ENCODE results near the gene NOL9. TPM values are rescaled to one million over a fixed set of nuclear protein-coding genes. Genes with fewer than 3 reads are reported as not detected.
A peak's percentile ranks its signal among the peaks of the same experiment; 100 is the strongest.

NOL9 gene
- total and polyA plus RNA-seq, 9 of the 15 experiments (the other 6 are each of a cell fraction or from before 2014, with no cell fraction given): 5.6 to 76.5 (median 47.3) TPM

- intact Hi-C loops (cut with micrococcal nuclease): loop anchor here (5.0 kb wide), 1 partner anchor 65 kb away; no protein-coding TSS in a partner anchor
- ATAC-seq (no peak), DNase-seq (ENCODE audit: extremely low read depth in 1 of 4, low spot score in 3 of 4) (no peak), FAIRE-seq (no peak)
- Histone ChIP-seq H3K79me2 (ENCODE audit: control insufficient read depth, insufficient read depth, low read length) (no peaks in the 10 kb centered on the region), H3K36me3 (ENCODE audit: control insufficient read depth, insufficient read depth, low read length) (no peaks in the 10 kb centered on the region), H3K27me3 (ENCODE audit: control insufficient read depth in 2 of 2, insufficient read depth in 2 of 2, low read length in 2 of 2) (peaks cover 37 to 76% of the 10 kb centered on the region in 2 experiments), H3K27ac (ENCODE audit: extremely low read depth, low read depth, low read length) (no peak overlapping the region), H3K4me1 (replicated peaks in 1 of 2; ENCODE audit: control insufficient read depth in 2 of 2, insufficient read depth in 2 of 2, low read length in 2 of 2) (peaks cover 10 to 72% of the 10 kb centered on the region in 2 experiments; a peak in 4 of 5 replicates), H3K4me2 (ENCODE audit: insufficient read depth, low read length) (no peak overlapping the region), H3K9me1 (ENCODE audit: control insufficient read depth, insufficient read depth, low read length) (peaks cover 2% of the 10 kb centered on the region), H3K4me3 (no peak overlapping the region), H3K9ac (ENCODE audit: insufficient read depth in 1 of 2, low read depth in 2 of 2, low read length in 2 of 2) (peak overlapping the region in 1 of 2 experiments; percentile 24; a peak in 1 of 4 replicates), H3K9me3 (replicated peaks; ENCODE audit: control insufficient read depth, insufficient read depth, low read depth, low read length) (no peaks in the 10 kb centered on the region), H4K20me1 (replicated peaks; ENCODE audit: control insufficient read depth, insufficient read depth, low read length) (peaks cover 45% of the 10 kb centered on the region), H2AFZ (ENCODE audit: low read depth, low read length) (no peak overlapping the region; the same call in 1 of the 2 replicates)
- BruUV-seq (replicated peaks): no TSS peak
- in situ Hi-C loops (cut with MboI): loop anchor here (5.0 kb wide), 1 partner anchor 60 kb away; no protein-coding TSS in a partner anchor
- TF ChIP-seq CTCFL (IDR thresholded peaks at IDR 0.05; ENCODE audit: borderline replicate concordance, insufficient read depth, low read depth, low read length, poor library complexity, severe bottlenecking) (no peak), ZNF263 (CRISPR knock-in tag; IDR thresholded peaks at IDR 0.05; ENCODE audit: borderline replicate concordance) (0 out of 2 replicates have a peak, but pooled peaks have one; percentile 54), ADNP (tag; IDR thresholded peaks at IDR 0.05) (no peak), SP1 (CRISPR knock-in tag; IDR thresholded peaks at IDR 0.05) (peak; percentile 6; the same call in 1 of the 2 replicates), KAT2B (IDR thresholded peaks at IDR 0.05; ENCODE audit: low read depth, low read length) (no peak), TEAD2 (tag; IDR thresholded peaks at IDR 0.05) (no peak), SMARCB1 (IDR thresholded peaks at IDR 0.05; ENCODE audit: insufficient read length, low read depth) (no peak), NCOR1 (IDR thresholded peaks at IDR 0.05) (no peak), BACH1 (tag; IDR thresholded peaks at IDR 0.05) (no peak), TCF7 (IDR thresholded peaks at IDR 0.05; ENCODE audit: borderline replicate concordance) (no peak)
- ChIA-PET POLR2A (interaction anchor here (0.5 to 1.1 kb wide), 6 partner anchors 9 to 236 kb away, joined by 3 to 6 read pairs (median 3); partner anchors contain the start of genes ACOT7 and ICMT), CTCF (ENCODE audit: low intra/inter-chr PET ratio) (no interaction called here)
- 10% methylated on average over 7 of the region's 7 CpGs for whole genome bisulfite sequencing (ENCODE audit: insufficient coverage, low coverage, missing lambda C conversion rate)
These were observed 82.3 kb downstream of the NOL9 start for GRCh38 chr1:6471970-6472368.

Small RNAs within 50 kb of the gene (small RNA-seq; reads per million reads assigned to genes)
- gene RNU6-731P: not detected

Other genes starting within 250 kb of the NOL9 start
Only the 7 nearest of the 12 such genes appear.
- gene TNFRSF25, start 88.3 kb downstream of the NOL9 start, total RNA-seq (2014; rRNA removed): not detected in 2 replicates
- not detected in 2 replicates for gene TNFRSF25, start 88.3 kb downstream of the NOL9 start, total RNA-seq (2014; rRNA removed; fragmentation: Illumina TruSeq; extraction: Trizol)
- not detected in 2 replicates for gene TNFRSF25, start 88.3 kb downstream of the NOL9 start, total RNA-seq (2015; rRNA removed; fragmentation: Illumina TruSeq; extraction: Trizol)
- 0.49 and 0.89 TPM in 2 replicates for gene TNFRSF25, start 88.3 kb downstream of the NOL9 start, total RNA-seq (2021)
- 0.14 and 0.24 TPM in 2 replicates for gene TNFRSF25, start 88.3 kb downstream of the NOL9 start, polyA plus RNA-seq (2011; rRNA removed)
- gene TNFRSF25, start 88.3 kb downstream of the NOL9 start, polyA plus RNA-seq (2014; fragmentation: Illumina TruSeq; extraction: Trizol): not detected in 2 replicates
- gene TNFRSF25, start 88.3 kb downstream of the NOL9 start, polyA plus RNA-seq (2014; fragmentation: Nextera tagmentation; extraction: Ambion mirVana): not detected
- not detected in 2 replicates for gene TNFRSF25, start 88.3 kb downstream of the NOL9 start, polyA plus RNA-seq (2014; rRNA removed)
- 0.05 and 0.20 TPM in 2 replicates for gene PLEKHG5, start 62.8 kb downstream of the NOL9 start, total RNA-seq (2014; rRNA removed)
- gene PLEKHG5, start 62.8 kb downstream of the NOL9 start, total RNA-seq (2014; rRNA removed; fragmentation: Illumina TruSeq; extraction: Trizol): 0.04 TPM in 1 of 2 replicates, not detected in the other
- not detected in 2 replicates for gene PLEKHG5, start 62.8 kb downstream of the NOL9 start, total RNA-seq (2015; rRNA removed; fragmentation: Illumina TruSeq; extraction: Trizol)
- 0.29 TPM in 2 replicates for gene PLEKHG5, start 62.8 kb downstream of the NOL9 start, total RNA-seq (2021)
- gene PLEKHG5, start 62.8 kb downstream of the NOL9 start, polyA plus RNA-seq (2011; rRNA removed): 0.11 and 0.16 TPM in 2 replicates
- 0.07 and 0.12 TPM in 2 replicates for gene PLEKHG5, start 62.8 kb downstream of the NOL9 start, polyA plus RNA-seq (2014; fragmentation: Illumina TruSeq; extraction: Trizol)
- gene PLEKHG5, start 62.8 kb downstream of the NOL9 start, polyA plus RNA-seq (2014; fragmentation: Nextera tagmentation; extraction: Ambion mirVana): not detected
- 0.13 and 0.26 TPM in 2 replicates for gene PLEKHG5, start 62.8 kb downstream of the NOL9 start, polyA plus RNA-seq (2014; rRNA removed)
- gene TAS1R1, start 794 bp upstream of the NOL9 start, total RNA-seq (2014; rRNA removed): not detected in 2 replicates
- not detected in 2 replicates for gene TAS1R1, start 794 bp upstream of the NOL9 start, total RNA-seq (2014; rRNA removed; fragmentation: Illumina TruSeq; extraction: Trizol)
- not detected in 2 replicates for gene TAS1R1, start 794 bp upstream of the NOL9 start, total RNA-seq (2015; rRNA removed; fragmentation: Illumina TruSeq; extraction: Trizol)
- not detected in 2 replicates for gene TAS1R1, start 794 bp upstream of the NOL9 start, total RNA-seq (2021)
- gene TAS1R1, start 794 bp upstream of the NOL9 start, polyA plus RNA-seq (2011; rRNA removed): 0.04 and 0.06 TPM in 2 replicates
- gene TAS1R1, start 794 bp upstream of the NOL9 start, polyA plus RNA-seq (2014; fragmentation: Illumina TruSeq; extraction: Trizol): not detected in 2 replicates
- not detected for gene TAS1R1, start 794 bp upstream of the NOL9 start, polyA plus RNA-seq (2014; fragmentation: Nextera tagmentation; extraction: Ambion mirVana)
- not detected in 2 replicates for gene TAS1R1, start 794 bp upstream of the NOL9 start, polyA plus RNA-seq (2014; rRNA removed)
- gene ZBTB48, start 25.5 kb upstream of the NOL9 start, total RNA-seq (2014; rRNA removed): 42.4 and 52.4 TPM in 2 replicates
- 17.2 and 19.8 TPM in 2 replicates for gene ZBTB48, start 25.5 kb upstream of the NOL9 start, total RNA-seq (2014; rRNA removed; fragmentation: Illumina TruSeq; extraction: Trizol)
- 44.5 and 55.4 TPM in 2 replicates for gene ZBTB48, start 25.5 kb upstream of the NOL9 start, total RNA-seq (2015; rRNA removed; fragmentation: Illumina TruSeq; extraction: Trizol)
- gene ZBTB48, start 25.5 kb upstream of the NOL9 start, total RNA-seq (2021): 52.9 and 55.3 TPM in 2 replicates
- 29.5 and 57.2 TPM in 2 replicates for gene ZBTB48, start 25.5 kb upstream of the NOL9 start, polyA plus RNA-seq (2011; rRNA removed)
- 24.9 and 40.6 TPM in 2 replicates for gene ZBTB48, start 25.5 kb upstream of the NOL9 start, polyA plus RNA-seq (2014; fragmentation: Illumina TruSeq; extraction: Trizol)
- 1 to 10 TPM; 1.9 to 7.4 TPM for gene ZBTB48, start 25.5 kb upstream of the NOL9 start, polyA plus RNA-seq (2014; fragmentation: Nextera tagmentation; extraction: Ambion mirVana)
- 50.9 and 66.9 TPM in 2 replicates for gene ZBTB48, start 25.5 kb upstream of the NOL9 start, polyA plus RNA-seq (2014; rRNA removed)
- 26.4 and 32.3 TPM in 2 replicates for gene KLHL21, start 48.4 kb upstream of the NOL9 start, total RNA-seq (2014; rRNA removed)
- 10.0 and 12.6 TPM in 2 replicates for gene KLHL21, start 48.4 kb upstream of the NOL9 start, total RNA-seq (2014; rRNA removed; fragmentation: Illumina TruSeq; extraction: Trizol)
- gene KLHL21, start 48.4 kb upstream of the NOL9 start, total RNA-seq (2015; rRNA removed; fragmentation: Illumina TruSeq; extraction: Trizol): 22.4 and 23.6 TPM in 2 replicates
- gene KLHL21, start 48.4 kb upstream of the NOL9 start, total RNA-seq (2021): 39.6 and 42.1 TPM in 2 replicates
- gene KLHL21, start 48.4 kb upstream of the NOL9 start, polyA plus RNA-seq (2011; rRNA removed): 11.0 and 14.9 TPM in 2 replicates
- 17.5 and 24.2 TPM in 2 replicates for gene KLHL21, start 48.4 kb upstream of the NOL9 start, polyA plus RNA-seq (2014; fragmentation: Illumina TruSeq; extraction: Trizol)
- 1 to 10 TPM; 2.1 to 2.2 TPM for gene KLHL21, start 48.4 kb upstream of the NOL9 start, polyA plus RNA-seq (2014; fragmentation: Nextera tagmentation; extraction: Ambion mirVana)
- gene KLHL21, start 48.4 kb upstream of the NOL9 start, polyA plus RNA-seq (2014; rRNA removed): 21.0 and 22.2 TPM in 2 replicates
- 12.6 and 13.8 TPM in 2 replicates for gene PHF13, start 59.2 kb upstream of the NOL9 start, total RNA-seq (2014; rRNA removed)
- gene PHF13, start 59.2 kb upstream of the NOL9 start, total RNA-seq (2014; rRNA removed; fragmentation: Illumina TruSeq; extraction: Trizol): 11.7 and 12.6 TPM in 2 replicates
- gene PHF13, start 59.2 kb upstream of the NOL9 start, total RNA-seq (2015; rRNA removed; fragmentation: Illumina TruSeq; extraction: Trizol): 9.8 and 10.3 TPM in 2 replicates
- gene PHF13, start 59.2 kb upstream of the NOL9 start, total RNA-seq (2021): 30.2 and 36.1 TPM in 2 replicates
- 8.8 and 9.6 TPM in 2 replicates for gene PHF13, start 59.2 kb upstream of the NOL9 start, polyA plus RNA-seq (2011; rRNA removed)
- 17.9 and 21.5 TPM in 2 replicates for gene PHF13, start 59.2 kb upstream of the NOL9 start, polyA plus RNA-seq (2014; fragmentation: Illumina TruSeq; extraction: Trizol)
- gene PHF13, start 59.2 kb upstream of the NOL9 start, polyA plus RNA-seq (2014; fragmentation: Nextera tagmentation; extraction: Ambion mirVana): 1 to 10 TPM; 1.8 TPM
- gene PHF13, start 59.2 kb upstream of the NOL9 start, polyA plus RNA-seq (2014; rRNA removed): 13.2 and 13.3 TPM in 2 replicates
- gene THAP3, start 70.4 kb upstream of the NOL9 start, total RNA-seq (2014; rRNA removed): 31.2 and 37.6 TPM in 2 replicates
- gene THAP3, start 70.4 kb upstream of the NOL9 start, total RNA-seq (2014; rRNA removed; fragmentation: Illumina TruSeq; extraction: Trizol): 7.4 and 9.5 TPM in 2 replicates
- 23.3 and 24.4 TPM in 2 replicates for gene THAP3, start 70.4 kb upstream of the NOL9 start, total RNA-seq (2015; rRNA removed; fragmentation: Illumina TruSeq; extraction: Trizol)
- 18.2 and 22.1 TPM in 2 replicates for gene THAP3, start 70.4 kb upstream of the NOL9 start, total RNA-seq (2021)
- 12.7 and 18.9 TPM in 2 replicates for gene THAP3, start 70.4 kb upstream of the NOL9 start, polyA plus RNA-seq (2011; rRNA removed)
- 20.0 and 23.0 TPM in 2 replicates for gene THAP3, start 70.4 kb upstream of the NOL9 start, polyA plus RNA-seq (2014; fragmentation: Illumina TruSeq; extraction: Trizol)
- gene THAP3, start 70.4 kb upstream of the NOL9 start, polyA plus RNA-seq (2014; fragmentation: Nextera tagmentation; extraction: Ambion mirVana): 1 to 10 TPM; 1.9 to 7.0 TPM
- gene THAP3, start 70.4 kb upstream of the NOL9 start, polyA plus RNA-seq (2014; rRNA removed): 28.1 and 29.3 TPM in 2 replicates